Kidney epithelial cell (primary cell): Measurements from ENCODE around the gene SLC6A11. TPM values are rescaled to one million over a fixed set of nuclear protein-coding genes. Genes with fewer than 3 reads are reported as not detected.

Experiments used
- DNase-seq: peaks from one replicate; pipeline ENCODE4 v3.0.0-alpha.2; 2010; ENCODE audit warnings: low read depth
- H3K27me3 ChIP-seq: 2 replicates; pipeline ENCODE4 v1.6.0; 2011; ENCODE audit warnings: low read length; ENCODE audit not compliant: control insufficient read depth, insufficient read depth
- H3K36me3 ChIP-seq: 2 replicates; pipeline ENCODE4 v1.5.1; 2011; ENCODE audit warnings: low read length; ENCODE audit not compliant: control insufficient read depth, insufficient read depth
- H3K4me3 ChIP-seq: 2 replicates; pipeline ENCODE4 v1.5.1; 2011; ENCODE audit warnings: low read depth, mild to moderate bottlenecking, control low read depth, low read length
- CTCF ChIP-seq: IDR thresholded peaks from 2 replicates; pipeline ENCODE4 v1.5.1; 2011; ENCODE audit warnings: mild to moderate bottlenecking, moderate library complexity, low read length, control low read depth, inconsistent platforms; ENCODE audit not compliant: insufficient read depth, poor library complexity, severe bottlenecking
- total RNA-seq: library from RNA; depleted of rRNA; stranded (reverse); fragments of >200 nt; gene quantifications from 2 replicates; pipeline ENCODE4 v1.2.3, GENCODE V29; 2015

SLC6A11 gene
- total RNA-seq, 1 donor from 2014 or later = 0.04 TPM

GRCh38 chr3:10834951-10835350, 18.9 kb downstream of the SLC6A11 start:
- no peak for DNase-seq
- Histone ChIP-seq H3K36me3 (no peaks in the 10 kb centered on the region), H3K4me3 (no peak overlapping the region), H3K27me3 (no peaks in the 10 kb centered on the region)
- TF ChIP-seq CTCF = no peak

GRCh38 chr3:10835406-10835805, 19.4 kb downstream of the SLC6A11 start:
- Histone ChIP-seq H3K4me3 (no peak overlapping the region), H3K27me3 (no peaks in the 10 kb centered on the region), H3K36me3 (no peaks in the 10 kb centered on the region)
- no peak for TF ChIP-seq CTCF
- no peak for DNase-seq

- Histone ChIP-seq H3K4me3 (no peak overlapping the region), H3K36me3 (no peaks in the 10 kb centered on the region), H3K27me3 (no peaks in the 10 kb centered on the region)
- DNase-seq = no peak
- TF ChIP-seq CTCF = no peak
These were observed 20.6 kb downstream of the SLC6A11 start for GRCh38 chr3:10836676-10837075.

GRCh38 chr3:10837849-10838248, 21.8 kb downstream of the SLC6A11 start:
- no peak for DNase-seq
- no peak for TF ChIP-seq CTCF
- no peaks in the 10 kb centered on the region for H3K27me3 ChIP-seq
- no peaks in the 10 kb centered on the region for H3K36me3 ChIP-seq
- no peak overlapping the region for H3K4me3 ChIP-seq

GRCh38 chr3:10839167-10839566, 23.1 kb downstream of the SLC6A11 start:
- H3K27me3 ChIP-seq = no peaks in the 10 kb centered on the region
- TF ChIP-seq CTCF = no peak
- H3K4me3 ChIP-seq = no peak overlapping the region
- DNase-seq = no peak
- no peaks in the 10 kb centered on the region for H3K36me3 ChIP-seq

- DNase-seq = no peak
- H3K27me3 ChIP-seq = no peaks in the 10 kb centered on the region
These were observed 25.1 kb downstream of the SLC6A11 start for GRCh38 chr3:10841100-10841499.

More at GRCh38 chr3:10841100-10841499, 25.1 kb downstream of the SLC6A11 start:
- TF ChIP-seq CTCF = no peak
- Histone ChIP-seq H3K36me3 (no peaks in the 10 kb centered on the region), H3K4me3 (no peak overlapping the region)
